Stimulated activated CD4-positive, alpha-beta T cell treated with anti-CD3 and anti-CD28 coated beads, TNF-alpha, amount 100 ng/mL, for 4 hours (primary cell): ENCODE measurements around the gene ARFGAP3.

Experiments
- DNase-seq, 3 experiments: peaks; one replicate each; pipeline ENCODE4 v3.0.0-alpha.2; 2020; ENCODE audit warnings: low read depth in 3 of 3

ARFGAP3 gene

DNA sequence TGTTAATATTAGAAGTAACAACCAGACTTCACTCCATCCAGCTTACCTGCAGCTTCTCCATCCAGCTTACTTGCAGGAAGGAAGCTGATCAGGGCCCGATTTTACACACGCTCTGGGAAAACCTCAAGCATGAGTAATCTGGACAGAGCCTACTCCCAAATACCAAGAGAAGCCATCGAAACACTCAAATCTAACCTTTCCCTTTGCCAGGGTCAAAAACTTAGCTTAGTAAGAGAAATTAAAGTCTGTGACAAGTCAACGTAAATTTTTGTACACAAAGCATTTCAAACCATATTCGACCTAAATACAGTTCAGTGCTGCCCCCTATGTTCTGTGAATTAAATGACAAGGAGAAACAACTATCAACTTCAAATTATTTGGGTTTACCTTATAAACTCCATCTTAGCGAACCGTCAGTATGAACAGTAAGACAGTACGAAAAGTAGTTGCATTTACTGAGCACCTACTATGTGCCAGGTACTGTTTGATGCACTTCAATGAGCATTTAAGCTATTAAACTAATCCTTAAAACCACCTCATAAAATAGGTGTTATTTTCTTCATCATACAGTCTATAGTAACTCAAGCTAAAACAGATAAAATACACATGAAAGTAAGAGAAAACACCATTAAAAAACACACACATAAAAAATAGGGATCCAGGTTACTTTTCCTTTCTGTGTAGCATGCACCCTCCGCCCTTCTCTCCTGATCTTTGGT lies 36.9 kb downstream of the ARFGAP3 start:
- DNase-seq: no peak

DNA sequence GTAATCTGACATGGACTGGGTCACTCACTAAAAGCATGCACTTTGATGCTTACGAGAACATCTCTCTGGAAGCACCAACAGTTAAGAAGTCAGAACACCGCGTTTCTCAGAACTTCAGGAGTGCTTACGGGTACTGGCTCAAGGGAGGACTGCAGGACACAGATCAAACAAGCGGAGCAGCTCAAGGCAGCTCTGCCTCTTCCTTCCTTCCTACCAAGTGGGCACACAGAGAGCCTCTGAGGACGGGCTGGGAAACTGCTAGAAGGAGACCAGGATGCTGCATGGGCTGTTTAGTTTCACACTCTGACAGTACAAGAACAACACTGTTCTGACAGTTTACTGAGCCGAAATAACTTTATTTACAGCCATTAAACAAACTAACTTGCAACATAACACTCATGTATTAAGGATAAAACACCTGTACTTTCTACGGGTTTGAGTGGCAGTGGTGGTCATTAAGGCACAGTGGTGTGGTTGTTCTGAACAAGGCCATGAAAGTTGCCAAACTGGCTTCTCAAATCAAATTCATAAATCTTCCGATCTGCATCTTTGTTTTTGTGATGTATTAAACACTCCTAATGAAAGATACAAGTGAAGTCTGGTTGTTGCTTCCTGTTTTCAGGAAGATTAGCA lies 37.5 kb downstream of the ARFGAP3 start:
- no peak for DNase-seq

DNA sequence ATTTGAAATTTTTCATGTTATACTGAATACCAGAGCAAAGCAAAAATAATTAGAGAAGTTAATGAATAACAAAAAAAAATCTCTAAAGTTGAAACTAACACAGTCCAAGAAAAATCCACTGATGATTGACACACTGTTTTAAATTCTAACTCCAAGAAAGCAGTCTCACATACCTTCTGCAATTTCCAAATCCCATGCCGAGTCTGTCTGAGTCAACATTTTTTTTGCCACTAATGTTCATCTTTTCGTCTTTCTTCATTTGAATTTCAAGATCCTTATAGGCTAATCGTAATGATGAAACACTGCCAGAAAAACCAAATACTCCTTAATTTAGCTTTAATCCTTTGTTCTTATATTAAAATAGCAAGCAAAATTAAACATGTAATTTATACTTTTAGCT lies 39.5 kb downstream of the ARFGAP3 start:
- no peak for DNase-seq

DNA sequence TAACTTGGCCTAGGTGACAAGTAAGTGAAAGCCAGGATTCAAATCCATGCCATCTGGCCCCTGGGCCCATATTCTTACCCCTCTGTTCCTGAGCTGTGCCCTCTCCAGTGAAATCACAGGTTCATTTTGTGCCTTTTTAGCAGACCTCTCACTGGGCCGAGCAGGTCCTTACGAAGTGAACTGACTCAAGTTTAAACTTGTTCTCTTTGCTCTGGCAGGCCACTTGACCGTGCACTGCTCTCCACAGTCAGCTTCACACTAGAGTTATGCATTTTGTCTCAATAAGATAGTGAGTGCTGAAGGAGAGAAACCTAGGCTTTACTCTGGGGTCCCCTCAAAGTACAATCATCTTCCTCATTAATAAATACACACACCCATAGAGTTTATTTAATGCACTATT lies 40.7 kb downstream of the ARFGAP3 start:
- no peak for DNase-seq

DNA sequence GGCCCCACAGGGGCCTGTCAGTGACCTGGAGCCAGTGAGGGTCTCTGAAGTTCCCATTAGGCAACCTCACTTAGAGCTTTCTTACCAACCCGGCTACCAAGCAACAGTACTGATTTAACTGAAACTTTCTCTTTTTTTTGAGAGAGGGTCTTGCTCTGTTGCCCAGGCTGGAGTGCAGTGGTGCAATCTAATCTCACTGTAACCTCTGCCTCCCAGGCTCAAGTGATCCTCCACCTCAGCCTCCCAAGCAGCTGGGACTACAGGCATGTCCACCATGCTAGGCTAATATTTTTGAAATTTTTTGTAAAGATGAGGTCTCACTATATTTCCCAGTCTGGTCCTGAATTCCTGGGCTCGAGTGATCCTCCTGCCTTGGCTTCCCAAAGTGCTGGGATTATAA lies 42.5 kb downstream of the ARFGAP3 start:
- no peak for DNase-seq

DNA sequence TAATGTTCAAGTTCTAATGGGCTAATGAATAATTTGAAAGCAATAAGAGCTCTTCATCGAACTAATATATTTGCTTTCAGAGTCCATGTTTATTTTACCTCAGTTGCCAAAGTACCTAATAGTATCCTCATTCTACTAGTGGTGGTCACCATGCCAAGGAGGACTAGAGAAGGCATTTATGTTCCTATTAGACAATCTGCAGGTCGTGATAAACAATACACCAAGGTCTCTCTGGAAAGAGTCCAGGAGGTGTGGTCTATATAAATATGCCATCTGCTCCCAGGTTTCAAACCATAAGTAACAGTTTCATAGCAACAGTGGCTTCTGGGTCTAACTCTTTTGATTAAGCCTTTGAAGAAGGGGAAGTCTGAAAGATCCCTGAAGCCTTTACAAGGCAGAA lies 42.9 kb downstream of the ARFGAP3 start:
- DNase-seq: no peak

DNA sequence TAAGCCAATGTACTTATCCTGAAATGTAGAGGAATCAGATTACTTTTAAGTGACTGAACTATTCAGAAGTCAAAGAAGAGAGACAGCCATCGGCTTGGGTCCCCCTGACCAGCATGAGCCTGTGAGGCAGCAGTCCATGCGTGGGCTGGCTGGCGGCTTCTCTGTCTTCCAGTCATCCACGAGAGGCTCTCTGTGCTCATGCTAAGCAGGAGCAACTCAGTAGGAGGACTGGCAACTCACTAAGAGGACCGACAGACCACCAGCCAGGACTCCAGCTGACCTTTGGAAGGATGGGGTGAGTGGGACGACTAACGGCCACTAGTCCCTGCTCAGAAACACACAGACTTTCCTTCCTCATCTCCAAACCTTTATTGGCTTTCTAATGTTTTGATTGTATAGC lies 43.6 kb downstream of the ARFGAP3 start:
- DNase-seq: no peak

DNA sequence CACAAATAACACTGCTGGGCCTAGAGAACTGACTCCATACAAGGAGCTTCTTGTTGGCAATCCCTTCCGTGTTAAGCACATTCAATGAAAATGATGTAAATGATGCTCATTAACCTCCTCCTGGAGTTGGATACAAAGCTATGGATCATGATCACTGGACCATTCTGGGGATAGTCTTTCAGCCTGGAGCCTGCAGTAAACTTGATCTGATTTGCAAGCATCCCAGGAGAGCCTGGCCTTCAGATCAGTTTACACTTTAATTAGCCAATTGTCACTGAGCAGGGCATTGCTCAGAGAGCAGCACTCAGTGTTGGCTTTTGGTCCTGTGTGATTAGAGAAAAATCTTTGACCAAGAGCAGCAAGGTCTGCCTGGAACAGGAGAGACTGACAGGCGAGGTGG lies 45.6 kb downstream of the ARFGAP3 start:
- DNase-seq: no peak

DNA sequence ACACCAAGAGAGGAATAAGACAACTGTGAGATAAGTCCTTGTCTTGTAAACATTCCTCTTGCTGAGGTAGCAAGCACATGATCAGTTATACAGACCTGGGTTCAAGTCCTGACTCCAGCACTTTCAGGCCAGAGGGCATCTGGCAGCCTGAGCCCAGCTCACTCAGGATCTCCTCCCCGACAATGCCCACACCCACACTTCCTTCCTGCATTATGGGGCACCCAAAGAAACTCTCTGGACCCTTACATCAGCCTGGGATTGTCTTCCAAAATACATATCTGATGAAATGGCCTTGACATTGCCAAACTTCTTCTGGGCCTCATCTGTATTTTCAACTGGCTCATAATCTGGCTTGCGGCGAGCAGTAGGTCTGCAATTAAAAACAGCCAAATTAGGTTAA lies 48.6 kb downstream of the ARFGAP3 start:
- no peak for DNase-seq

DNA sequence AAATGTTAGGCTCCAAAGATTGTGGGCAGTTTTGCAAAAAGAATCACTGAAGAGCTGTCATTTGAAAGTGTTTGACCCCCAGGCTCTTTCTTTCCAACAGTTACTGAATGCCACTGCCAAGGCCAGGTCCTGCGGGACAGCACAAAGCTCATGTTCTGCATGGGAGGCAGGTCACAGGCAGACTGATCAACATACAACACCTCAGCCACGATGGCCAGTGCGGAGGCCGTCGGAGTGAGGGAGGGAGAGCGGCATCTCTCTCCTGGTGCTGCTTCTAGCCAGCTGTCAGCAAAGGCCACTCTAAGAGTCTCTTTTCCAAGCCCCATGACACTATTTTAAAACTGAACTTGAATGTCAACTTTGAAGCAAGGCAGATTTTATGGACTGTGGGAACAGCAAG lies 49.9 kb downstream of the ARFGAP3 start:
- DNase-seq: no peak

DNA sequence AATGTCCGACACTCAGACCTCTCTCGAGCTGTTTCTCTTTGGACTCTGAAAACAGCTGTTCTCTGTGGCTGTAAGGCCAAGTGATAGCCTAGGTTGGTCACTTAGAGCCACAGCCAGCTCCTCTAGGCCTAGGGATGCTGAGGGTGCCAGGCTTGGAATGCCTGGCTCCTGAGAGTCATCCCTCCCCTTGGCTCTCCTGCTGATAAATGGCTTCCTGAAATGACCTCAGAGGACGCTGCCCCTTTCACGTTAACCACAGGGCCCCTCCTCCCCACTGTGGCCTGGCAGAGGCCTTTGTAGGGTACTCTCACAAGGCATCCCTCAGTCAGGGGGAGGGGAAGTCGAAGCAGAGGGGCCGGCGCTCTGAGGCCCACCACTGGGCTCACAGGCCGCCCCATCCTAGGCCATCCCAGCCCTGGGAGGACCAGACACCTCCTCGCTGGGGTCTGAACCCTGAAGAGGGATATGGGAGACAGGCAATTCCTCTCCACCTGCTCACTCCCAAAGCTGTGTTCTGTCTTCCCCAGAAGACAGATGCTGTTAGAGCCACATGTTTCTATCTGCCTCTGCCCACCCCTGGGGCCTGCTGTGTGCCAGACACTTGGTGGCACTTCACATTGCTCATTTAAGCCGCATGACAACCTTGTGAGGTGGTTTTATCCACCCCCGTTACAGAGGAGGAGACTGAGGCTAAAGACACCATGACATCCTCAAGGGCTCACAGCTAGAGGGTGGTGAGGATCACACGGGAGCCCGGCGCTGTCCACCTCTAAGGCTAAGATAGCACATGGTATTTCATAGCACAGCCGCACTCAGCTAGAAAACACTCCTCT lies 50.9 kb downstream of the ARFGAP3 start:
- no peak for DNase-seq

DNA sequence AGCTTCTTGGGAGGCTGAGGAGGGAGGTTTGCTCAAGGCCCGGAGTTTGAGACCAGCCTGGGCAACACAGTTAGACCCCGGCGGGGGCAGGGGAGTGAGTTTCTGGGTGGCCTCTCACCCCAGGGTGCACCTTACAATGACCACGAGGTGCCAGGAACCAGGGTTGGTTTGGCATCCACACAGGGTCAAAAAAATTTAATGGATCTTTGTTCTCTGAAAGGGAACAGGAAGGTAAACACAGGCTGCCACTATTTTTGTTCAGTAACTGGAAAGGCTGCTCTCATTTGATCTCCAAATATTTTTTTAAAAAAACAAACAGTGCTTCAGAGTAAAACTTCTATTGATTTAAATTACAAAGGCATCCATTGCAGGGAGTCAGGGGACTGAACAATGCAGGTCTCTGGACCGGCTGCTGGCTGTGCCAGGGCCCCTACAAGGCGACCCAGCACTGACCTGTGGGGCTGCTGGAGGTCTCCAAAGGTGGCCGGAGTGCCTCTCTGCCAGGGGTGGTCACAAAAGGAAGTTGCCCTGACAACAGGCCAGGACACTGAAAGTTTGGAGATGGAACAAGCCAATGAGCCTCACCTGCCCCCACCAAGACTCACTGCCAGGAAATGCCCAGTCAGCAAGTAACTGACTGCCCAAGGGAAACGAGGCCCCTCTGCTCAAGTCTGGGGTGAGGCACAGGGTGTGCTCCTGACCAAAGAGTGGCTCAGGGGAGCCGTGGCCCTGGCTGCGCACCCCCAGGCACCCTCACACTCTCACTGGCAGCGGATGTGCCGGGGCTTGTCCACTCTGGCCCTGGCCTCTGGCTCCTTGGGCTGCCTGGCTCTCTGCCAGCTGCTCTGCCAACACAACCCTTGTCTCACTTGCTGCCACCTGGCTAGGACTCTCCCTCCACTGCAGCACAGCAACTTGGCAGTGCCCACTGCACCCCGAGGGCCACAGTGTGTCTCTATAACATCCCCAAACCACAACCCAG lies 51.8 kb downstream of the ARFGAP3 start:
- no peak for DNase-seq

DNA sequence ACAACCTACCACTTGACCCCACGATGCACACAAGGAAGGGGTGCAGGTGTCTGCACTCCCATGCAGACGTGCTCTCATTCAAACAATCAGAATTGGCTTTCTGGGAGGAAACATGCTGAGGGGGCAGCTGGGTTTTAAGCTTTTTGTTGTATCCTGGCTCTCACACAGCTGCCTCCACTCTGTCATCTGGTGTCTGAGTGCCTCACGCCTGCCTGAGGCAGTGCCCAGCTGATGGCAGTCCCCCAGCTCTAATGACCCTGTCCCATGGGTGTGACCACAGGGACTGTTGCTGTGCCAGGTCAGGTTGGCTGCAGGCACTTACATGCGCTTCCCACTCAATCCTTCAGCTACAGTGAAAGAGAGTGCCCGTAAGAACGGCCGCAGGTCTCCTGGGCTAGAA lies 53.7 kb downstream of the ARFGAP3 start:
- no peak for DNase-seq

DNA sequence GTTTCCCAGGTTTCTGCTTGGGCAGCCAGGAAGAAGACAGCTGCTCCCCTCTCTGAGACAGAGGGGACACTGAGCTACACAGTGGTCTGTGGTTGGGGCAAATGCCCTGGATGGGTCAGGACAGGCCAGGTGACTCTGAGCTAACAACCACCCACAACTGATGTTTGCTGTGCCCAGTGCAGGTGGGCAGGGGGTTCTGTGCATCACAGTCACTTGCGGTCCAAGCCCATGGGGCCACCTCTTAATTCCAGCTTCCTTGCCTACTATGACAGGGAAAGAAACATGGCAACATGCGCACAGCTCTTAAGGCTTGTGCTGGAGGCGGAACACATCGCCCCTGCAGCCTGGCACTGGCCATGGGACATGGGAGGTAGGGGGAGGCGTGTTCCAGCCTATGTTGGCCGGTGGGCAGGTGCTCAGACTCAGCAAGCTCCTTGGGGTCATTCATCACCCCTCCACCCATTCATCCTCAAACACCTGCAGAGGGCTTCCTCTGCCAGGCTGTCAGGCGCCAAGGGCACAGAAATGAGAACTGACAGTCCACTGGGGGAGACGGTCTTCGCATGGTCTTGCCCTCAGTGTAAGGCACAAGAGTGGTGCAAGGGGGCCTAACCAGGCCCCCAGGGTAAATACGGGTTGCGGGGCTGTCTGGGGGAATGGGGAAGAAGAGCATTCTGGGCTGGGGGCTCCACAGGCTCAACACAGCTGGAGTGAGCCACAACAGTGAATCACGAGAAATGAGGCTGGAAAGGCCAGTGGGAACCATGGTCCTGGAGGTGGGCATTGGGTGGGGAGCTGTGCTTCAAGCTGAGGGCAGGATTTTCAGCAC lies 55.6 kb downstream of the ARFGAP3 start:
- DNase-seq: no peak

DNA sequence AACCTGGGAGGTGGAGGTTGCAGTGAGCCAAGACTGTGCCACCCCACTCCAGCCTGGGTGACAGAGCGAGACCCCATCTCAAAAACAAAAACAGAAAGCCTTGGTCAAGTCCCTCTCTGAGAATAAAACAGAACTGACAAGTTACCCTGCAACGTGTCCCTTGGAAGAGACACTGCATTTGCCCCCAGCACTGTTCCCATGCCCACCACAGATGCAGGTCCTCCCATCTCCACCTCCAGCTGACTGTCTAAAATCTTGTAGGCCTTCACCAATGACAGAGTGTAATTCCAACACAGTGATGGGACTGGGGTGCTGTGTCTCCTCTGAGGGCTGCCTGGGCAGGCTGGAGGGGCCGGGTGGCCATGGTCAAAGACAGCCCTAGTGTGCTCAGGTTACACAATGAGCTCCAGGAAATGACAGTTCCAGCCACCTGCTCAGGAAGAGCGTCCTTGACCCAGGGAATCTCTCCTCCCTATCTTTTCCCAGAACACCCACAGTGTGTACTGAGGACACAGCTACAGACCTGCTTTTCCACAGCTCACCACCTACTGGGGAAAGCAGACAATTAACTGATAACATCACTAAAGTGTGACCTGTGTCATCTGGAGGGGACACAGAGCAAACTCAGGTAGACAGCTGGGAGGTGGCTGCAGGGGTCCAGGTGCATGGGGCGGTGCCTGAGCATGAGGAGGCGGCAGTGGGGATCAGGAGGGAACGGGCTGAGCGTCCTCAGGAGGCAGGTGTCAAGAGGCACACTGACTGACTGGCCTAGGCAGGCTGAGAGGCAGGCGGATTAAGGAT lies 56.4 kb downstream of the ARFGAP3 start:
- no peak for DNase-seq

DNA sequence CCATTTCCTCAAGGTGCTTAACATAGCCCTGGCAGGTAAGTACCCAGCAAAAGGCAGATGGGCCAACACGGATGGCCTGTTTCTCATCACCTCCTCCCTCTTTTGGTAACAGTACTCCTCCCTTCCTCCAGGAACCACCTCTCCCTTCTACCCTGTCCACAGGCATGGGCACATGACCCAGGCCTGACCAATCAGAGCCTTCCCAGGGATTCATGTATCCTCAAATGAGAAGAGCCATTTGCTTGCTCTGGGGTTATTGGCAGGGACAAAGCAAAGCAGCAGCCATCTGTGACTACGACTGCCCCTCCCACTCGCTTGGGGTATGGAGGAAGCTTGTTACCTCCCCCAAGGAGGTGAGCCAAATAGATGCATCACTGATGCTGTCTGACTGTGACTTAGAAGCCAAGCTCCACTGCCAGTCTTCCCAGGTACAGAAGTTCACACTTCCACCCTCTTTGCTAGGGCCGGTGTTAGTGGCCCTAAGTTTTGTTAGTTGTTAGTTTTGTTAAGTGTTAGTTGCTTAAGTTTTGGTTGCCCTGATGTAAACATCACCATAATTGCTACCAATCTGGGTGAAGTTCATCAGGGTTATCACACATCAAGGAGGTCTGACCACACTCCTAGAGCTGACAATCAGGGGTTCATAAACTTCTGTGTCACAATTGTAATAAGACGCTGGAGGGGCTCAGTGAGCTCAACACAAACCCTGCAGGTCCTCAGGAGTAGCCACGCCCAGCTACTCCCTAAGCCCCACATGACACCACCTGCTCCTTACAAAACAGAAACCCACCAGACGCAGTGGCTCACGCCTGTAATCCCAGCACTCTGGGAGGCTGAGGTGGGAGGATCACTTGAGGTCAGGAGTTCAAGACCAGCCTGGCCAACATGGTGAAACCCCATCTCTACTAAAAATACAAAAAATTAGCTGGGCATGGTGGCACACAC lies 57.3 kb downstream of the ARFGAP3 start:
- DNase-seq: no peak

DNA sequence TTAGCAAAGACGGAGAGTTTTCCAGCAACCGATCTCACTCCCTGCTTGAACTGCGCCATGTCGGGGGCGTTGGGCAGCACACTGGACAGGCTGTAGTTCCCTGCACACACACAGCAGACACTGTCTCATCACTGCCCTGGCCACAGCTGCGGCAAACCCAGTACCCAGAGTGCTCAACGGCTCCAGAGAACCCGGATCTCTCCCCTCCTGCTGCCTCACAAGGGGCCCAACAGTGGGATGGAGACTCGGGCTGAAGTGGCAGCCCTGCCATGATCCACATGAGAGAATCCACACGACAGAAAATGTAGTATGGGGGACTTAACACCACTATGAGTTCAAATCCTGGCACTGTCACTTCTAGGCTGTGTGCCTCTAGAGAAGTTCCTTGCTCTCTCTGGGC lies 58.0 kb downstream of the ARFGAP3 start:
- DNase-seq: no peak

DNA sequence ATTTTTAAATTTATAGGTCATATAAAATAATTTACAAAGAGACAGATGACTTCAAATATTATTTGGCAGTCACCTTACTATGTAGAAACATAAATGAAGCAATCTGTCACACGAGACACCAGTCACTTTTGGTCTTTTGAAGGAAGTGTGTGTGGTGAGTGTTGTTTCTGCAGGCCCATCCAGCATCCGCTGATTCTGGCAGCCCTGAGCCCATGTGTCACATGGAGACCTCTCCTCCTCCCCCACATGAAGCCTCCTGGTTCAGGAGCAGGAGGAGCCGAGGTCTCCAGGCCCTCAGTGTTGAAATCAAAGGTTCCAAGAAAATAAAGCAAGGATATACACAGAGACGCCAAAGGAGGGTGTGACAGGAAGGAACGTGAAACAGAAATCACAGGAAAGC lies 60.1 kb downstream of the ARFGAP3 start:
- DNase-seq: no peak

DNA sequence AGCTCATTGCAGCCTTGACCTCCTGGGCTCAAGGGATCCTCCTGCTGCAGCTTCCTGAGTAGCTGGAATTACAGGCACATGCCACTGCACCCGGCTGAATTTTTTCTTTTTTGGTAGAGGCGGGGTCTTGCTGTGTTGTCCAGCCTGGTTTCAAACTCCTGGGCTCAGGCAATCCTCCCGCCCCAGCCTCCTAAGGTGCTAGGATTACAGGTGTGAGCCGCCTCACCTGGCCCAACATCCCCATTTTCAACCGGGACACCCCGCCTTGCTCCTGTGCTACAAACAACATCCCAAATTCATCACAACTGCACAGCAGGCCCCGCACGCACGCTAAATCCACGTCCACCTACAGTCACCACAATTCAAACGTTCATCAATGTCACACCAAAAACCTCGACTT lies 61.0 kb downstream of the ARFGAP3 start:
- DNase-seq: no peak
